Chondrocyte (in vitro differentiated cells): ENCODE measurements around the gene ROBO2. TPM values are rescaled to one million over a fixed set of nuclear protein-coding genes. Genes with fewer than 3 reads are reported as not detected.

ENCODE experiments used
- DNase-seq: peaks from one replicate; pipeline ENCODE4 v3.0.0; 2021; ENCODE audit warnings: mixed read lengths, low spot score
- H3K27ac Mint-ChIP-seq: one replicate; pipeline ENCODE4 v1.8.0; 2021; ENCODE audit warnings: mild to moderate bottlenecking, moderate library complexity, mixed read lengths; ENCODE audit not compliant: unreplicated experiment
- H3K27me3 Mint-ChIP-seq: 2 replicates; pipeline ENCODE4 v1.8.0; 2021; ENCODE audit warnings: low read depth, mixed read lengths
- H3K36me3 Mint-ChIP-seq: 2 replicates; pipeline ENCODE4 v1.8.0; 2021; ENCODE audit warnings: low read depth, mixed read lengths
- H3K4me1 Mint-ChIP-seq: 2 replicates; pipeline ENCODE4 v1.8.0; 2021; ENCODE audit warnings: low read depth, mild to moderate bottlenecking, mixed read lengths
- H3K4me3 Mint-ChIP-seq: one replicate; pipeline ENCODE4 v1.8.0; 2021; ENCODE audit warnings: mild to moderate bottlenecking, moderate library complexity, mixed read lengths; ENCODE audit not compliant: unreplicated experiment
- H3K9me3 Mint-ChIP-seq: 2 replicates; pipeline ENCODE4 v1.8.0; 2021; ENCODE audit warnings: low read depth, mixed read lengths
- total RNA-seq: library from RNA; stranded (reverse); gene quantifications from 3 replicates; pipeline ENCODE4 v1.2.1, GENCODE V29; 2021
- TF ChIP-seq, protein P1 (sequence below): fragments of 200-600 bp; sonication (generic); IDR thresholded peaks from 2 replicates; pipeline ENCODE4 v1.5.0; 2021; ENCODE audit warnings: antibody characterized with exemption, mild to moderate bottlenecking, moderate library complexity

Gene ROBO2
- total RNA-seq, 1 donor from 2014 or later, result 1.7 TPM

DNA sequence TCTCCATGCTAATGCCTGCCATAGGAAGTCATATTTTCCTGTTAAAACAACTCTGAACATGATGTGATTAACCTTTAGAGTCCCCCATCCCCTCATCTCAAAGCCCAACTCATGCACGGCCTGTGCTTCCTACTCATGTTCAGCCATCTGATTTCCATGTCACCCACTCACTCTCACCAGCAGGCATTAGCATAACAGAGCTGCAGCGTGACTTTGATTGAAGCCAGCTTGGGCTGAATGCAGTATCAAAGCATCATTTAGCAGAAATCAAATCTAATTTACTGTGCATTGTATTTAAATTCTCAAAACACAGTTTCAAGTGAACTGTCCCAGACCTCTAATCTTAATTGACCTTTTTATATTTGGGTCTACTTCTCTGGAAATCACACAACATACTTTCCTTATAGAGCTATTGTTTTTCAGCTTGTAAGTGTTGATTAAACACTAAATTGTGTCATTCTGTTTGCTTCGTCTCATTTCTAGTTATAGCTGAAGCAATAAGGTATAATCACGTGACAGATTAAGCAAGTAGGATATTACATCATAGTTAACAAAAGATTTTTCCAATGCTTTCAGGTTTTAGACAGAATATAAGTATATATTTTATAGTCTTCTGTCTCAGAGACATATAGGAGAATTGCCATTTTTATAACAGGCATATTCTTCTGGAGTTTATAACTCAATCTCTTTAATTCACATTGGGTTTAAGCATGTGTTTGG is 501.5 kb downstream of the ROBO2 start:
- Mint-ChIP-seq H3K27ac (no peak overlapping the region), H3K27me3 (no peaks in the 10 kb centered on the region), H3K4me1 (peaks cover 1% of the 10 kb centered on the region), H3K9me3 (peaks cover 4% of the 10 kb centered on the region), H3K4me3 (no peak overlapping the region), H3K36me3 (no peaks in the 10 kb centered on the region)
- no peak for DNase-seq
- TF ChIP-seq, protein P1, sequence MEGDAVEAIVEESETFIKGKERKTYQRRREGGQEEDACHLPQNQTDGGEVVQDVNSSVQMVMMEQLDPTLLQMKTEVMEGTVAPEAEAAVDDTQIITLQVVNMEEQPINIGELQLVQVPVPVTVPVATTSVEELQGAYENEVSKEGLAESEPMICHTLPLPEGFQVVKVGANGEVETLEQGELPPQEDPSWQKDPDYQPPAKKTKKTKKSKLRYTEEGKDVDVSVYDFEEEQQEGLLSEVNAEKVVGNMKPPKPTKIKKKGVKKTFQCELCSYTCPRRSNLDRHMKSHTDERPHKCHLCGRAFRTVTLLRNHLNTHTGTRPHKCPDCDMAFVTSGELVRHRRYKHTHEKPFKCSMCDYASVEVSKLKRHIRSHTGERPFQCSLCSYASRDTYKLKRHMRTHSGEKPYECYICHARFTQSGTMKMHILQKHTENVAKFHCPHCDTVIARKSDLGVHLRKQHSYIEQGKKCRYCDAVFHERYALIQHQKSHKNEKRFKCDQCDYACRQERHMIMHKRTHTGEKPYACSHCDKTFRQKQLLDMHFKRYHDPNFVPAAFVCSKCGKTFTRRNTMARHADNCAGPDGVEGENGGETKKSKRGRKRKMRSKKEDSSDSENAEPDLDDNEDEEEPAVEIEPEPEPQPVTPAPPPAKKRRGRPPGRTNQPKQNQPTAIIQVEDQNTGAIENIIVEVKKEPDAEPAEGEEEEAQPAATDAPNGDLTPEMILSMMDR, result no peak

DNA sequence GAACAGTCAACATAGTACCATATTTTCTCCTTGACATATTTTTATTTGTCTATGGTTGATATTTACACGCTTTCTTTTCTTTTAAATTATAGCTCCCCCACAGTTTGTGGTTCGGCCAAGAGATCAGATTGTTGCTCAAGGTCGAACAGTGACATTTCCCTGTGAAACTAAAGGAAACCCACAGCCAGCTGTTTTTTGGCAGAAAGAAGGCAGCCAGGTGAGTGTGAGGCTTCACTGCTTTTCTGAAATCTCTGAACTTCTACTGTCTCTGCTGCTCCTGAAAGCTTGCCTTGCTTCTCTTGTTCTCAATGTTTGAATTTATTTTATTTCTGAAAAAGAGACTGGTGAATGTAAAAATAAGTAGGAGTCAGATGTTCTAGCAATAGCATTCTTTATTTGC is 506.3 kb downstream of the ROBO2 start:
- no peaks in the 10 kb centered on the region for H3K27me3 Mint-ChIP-seq
- H3K36me3 Mint-ChIP-seq, result peaks cover 1% of the 10 kb centered on the region
- no peak for DNase-seq
- no peak overlapping the region for H3K4me3 Mint-ChIP-seq
- peaks cover 4% of the 10 kb centered on the region for H3K9me3 Mint-ChIP-seq
- no peaks in the 10 kb centered on the region for H3K4me1 Mint-ChIP-seq
- no peak overlapping the region for H3K27ac Mint-ChIP-seq
- TF ChIP-seq, protein P1, result no peak

DNA sequence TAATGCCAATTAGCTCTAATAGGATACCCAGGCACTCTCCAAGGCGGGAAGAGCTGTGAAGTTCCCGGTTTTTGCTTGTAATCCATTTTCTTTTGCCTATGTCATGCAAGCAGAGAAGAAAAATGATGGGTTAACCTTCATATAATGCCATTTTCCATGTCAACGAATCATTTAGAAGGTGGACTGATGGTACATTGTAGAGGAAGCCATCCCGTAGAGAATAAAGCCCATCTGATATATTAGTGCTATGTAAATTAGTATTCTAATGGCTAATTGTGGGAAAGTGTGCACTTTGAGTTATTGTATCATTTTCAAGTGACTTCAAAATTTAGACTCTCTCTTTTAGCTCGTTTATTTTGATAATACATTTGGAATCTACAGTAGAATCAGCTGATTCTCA is 509.1 kb downstream of the ROBO2 start:
- Mint-ChIP-seq H3K27ac (no peak overlapping the region), H3K9me3 (peaks cover 7% of the 10 kb centered on the region), H3K4me3 (no peak overlapping the region), H3K27me3 (no peaks in the 10 kb centered on the region), H3K36me3 (peaks cover 1% of the 10 kb centered on the region), H3K4me1 (no peaks in the 10 kb centered on the region)
- no peak for DNase-seq
- TF ChIP-seq, protein P1, result no peak

DNA sequence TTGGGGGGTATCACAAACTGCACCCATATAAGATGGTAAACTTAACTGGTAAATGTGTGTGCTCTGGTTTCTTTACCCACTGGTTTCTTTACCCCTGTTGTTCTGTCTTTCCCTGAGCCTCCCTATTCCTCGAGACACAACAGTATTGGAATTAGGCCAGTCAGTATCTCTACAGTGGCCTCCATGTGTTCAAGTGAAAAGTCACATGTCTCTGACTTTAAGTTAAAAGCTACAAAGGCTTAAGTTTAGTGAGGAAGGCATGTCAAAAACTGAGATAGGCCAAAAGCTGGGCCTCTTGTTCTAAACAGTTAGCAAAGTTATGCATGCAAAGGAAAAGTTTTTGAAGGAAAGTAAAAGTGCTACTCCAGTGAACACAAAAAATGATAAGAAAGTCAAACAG is 513.3 kb downstream of the ROBO2 start:
- H3K36me3 Mint-ChIP-seq, result peaks cover 1% of the 10 kb centered on the region
- H3K27me3 Mint-ChIP-seq, result no peaks in the 10 kb centered on the region
- no peak overlapping the region for H3K4me3 Mint-ChIP-seq
- TF ChIP-seq, protein P1, result no peak
- H3K4me1 Mint-ChIP-seq, result no peaks in the 10 kb centered on the region
- H3K9me3 Mint-ChIP-seq, result peaks cover 8% of the 10 kb centered on the region
- no peak overlapping the region for H3K27ac Mint-ChIP-seq
- DNase-seq, result no peak

DNA sequence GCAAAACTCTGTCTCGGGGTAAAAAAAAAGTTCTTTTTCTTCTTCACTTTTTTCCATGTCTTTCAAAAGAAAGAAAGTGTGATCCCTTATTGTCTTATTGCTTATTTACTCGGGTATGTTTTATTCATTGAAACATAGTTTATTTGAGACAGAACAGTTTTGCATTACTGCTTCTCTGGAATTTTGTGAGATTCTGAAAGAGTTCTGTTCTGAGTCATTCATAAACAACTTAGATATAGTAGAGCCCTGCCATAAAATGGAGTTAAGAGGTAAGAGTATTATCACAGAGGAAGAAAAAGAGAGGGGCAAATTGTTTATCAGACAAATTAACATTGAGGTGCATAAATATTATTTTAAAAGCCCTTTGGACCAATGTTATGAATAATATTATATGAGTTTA is 522.2 kb downstream of the ROBO2 start:
- H3K27ac Mint-ChIP-seq, result no peak overlapping the region
- H3K4me3 Mint-ChIP-seq, result no peak overlapping the region
- DNase-seq, result no peak
- TF ChIP-seq, protein P1, result no peak
- H3K9me3 Mint-ChIP-seq, result no peaks in the 10 kb centered on the region
- no peaks in the 10 kb centered on the region for H3K36me3 Mint-ChIP-seq
- H3K27me3 Mint-ChIP-seq, result no peaks in the 10 kb centered on the region
- H3K4me1 Mint-ChIP-seq, result no peaks in the 10 kb centered on the region
